ENCODE data around the gene LYPD6B.

GRCh38 chr2:149042881-149043280 lies 4.4 kb downstream of the LYPD6B start:
- TF ChIP-seq, protein P1, sequence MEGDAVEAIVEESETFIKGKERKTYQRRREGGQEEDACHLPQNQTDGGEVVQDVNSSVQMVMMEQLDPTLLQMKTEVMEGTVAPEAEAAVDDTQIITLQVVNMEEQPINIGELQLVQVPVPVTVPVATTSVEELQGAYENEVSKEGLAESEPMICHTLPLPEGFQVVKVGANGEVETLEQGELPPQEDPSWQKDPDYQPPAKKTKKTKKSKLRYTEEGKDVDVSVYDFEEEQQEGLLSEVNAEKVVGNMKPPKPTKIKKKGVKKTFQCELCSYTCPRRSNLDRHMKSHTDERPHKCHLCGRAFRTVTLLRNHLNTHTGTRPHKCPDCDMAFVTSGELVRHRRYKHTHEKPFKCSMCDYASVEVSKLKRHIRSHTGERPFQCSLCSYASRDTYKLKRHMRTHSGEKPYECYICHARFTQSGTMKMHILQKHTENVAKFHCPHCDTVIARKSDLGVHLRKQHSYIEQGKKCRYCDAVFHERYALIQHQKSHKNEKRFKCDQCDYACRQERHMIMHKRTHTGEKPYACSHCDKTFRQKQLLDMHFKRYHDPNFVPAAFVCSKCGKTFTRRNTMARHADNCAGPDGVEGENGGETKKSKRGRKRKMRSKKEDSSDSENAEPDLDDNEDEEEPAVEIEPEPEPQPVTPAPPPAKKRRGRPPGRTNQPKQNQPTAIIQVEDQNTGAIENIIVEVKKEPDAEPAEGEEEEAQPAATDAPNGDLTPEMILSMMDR (IDR thresholded peaks at IDR 0.05) = no peak
- TF ChIP-seq POLR2A (IDR thresholded peaks at IDR 0.05) = no peak

Measured in lower leg skin (tissue), 3 donors.